GM19395 (cell line): ENCODE measurements around the gene CLSTN1.

ENCODE experiments used
- ATAC-seq: cut with Tn5 transposase; IDR thresholded peaks from one replicate; pipeline ENCODE4 v1.9.1; 2021; ENCODE audit warnings: mild to moderate bottlenecking, moderate library complexity; ENCODE audit not compliant: unreplicated experiment

Gene CLSTN1

GRCh38 chr1:9823943-9824701, at the start of gene CLSTN1:
Gene CLSTN1, minus strand, starts transcription at chr1:9823965. Its CDS starts 232 bp downstream, at chr1:9823733.
- ATAC-seq = peak; percentile 53

- no peak for ATAC-seq
Observed at GRCh38 chr1:9873385-9873784, 49.6 kb upstream of the CLSTN1 start.

GRCh38 chr1:9872430-9873165, 48.8 kb upstream of the CLSTN1 start:
- no peak for ATAC-seq

- no peak for ATAC-seq
Observed at GRCh38 chr1:9871707-9872425, 48.1 kb upstream of the CLSTN1 start.

- no peak for ATAC-seq
Observed at GRCh38 chr1:9871021-9871420, 47.3 kb upstream of the CLSTN1 start.

GRCh38 chr1:9870572-9870971, 46.8 kb upstream of the CLSTN1 start:
- ATAC-seq = no peak

- ATAC-seq = no peak
Observed at GRCh38 chr1:9869831-9870251, 46.1 kb upstream of the CLSTN1 start.

GRCh38 chr1:9868244-9868590, 44.5 kb upstream of the CLSTN1 start:
- no peak for ATAC-seq

- ATAC-seq = no peak
Observed at GRCh38 chr1:9867408-9868243, 43.9 kb upstream of the CLSTN1 start.

- ATAC-seq = no peak
Observed at GRCh38 chr1:9866836-9867235, 43.1 kb upstream of the CLSTN1 start.

- ATAC-seq = no peak
Observed at GRCh38 chr1:9865724-9866123, 42.0 kb upstream of the CLSTN1 start.

GRCh38 chr1:9863371-9863770, 39.6 kb upstream of the CLSTN1 start:
- ATAC-seq = no peak

- no peak for ATAC-seq
Observed at GRCh38 chr1:9861360-9861759, 37.6 kb upstream of the CLSTN1 start.

GRCh38 chr1:9860887-9861286, 37.1 kb upstream of the CLSTN1 start:
- no peak for ATAC-seq

- ATAC-seq = no peak
Observed at GRCh38 chr1:9859281-9860014, 35.7 kb upstream of the CLSTN1 start.

GRCh38 chr1:9858293-9859035, 34.7 kb upstream of the CLSTN1 start:
- ATAC-seq = no peak

GRCh38 chr1:9855186-9855585, 31.4 kb upstream of the CLSTN1 start:
- no peak for ATAC-seq

GRCh38 chr1:9853249-9853595, 29.5 kb upstream of the CLSTN1 start:
- no peak for ATAC-seq

- no peak for ATAC-seq
Observed at GRCh38 chr1:9852410-9853248, 28.9 kb upstream of the CLSTN1 start.
